SK-N-SH (cell line): ENCODE measurements around the gene SPACA5. TPM values are rescaled to one million over a fixed set of nuclear protein-coding genes. Genes with fewer than 3 reads are reported as not detected.
"Not testable (repeated sequence)": the region's sequence is repeated elsewhere in the genome, so short reads cannot be mapped to it uniquely, and the experiment has no call there.

Experiments used
- CTCF ChIA-PET: fragments of 300-600, 350-600 bp; formaldehyde crosslinking; extraction: SDS; loops from one replicate; lab custom pipeline; 2021; lab: Yijun Ruan, JAX
- POLR2A ChIA-PET: fragments of 350-600 bp; sonication (Branson Sonifier 250); formaldehyde crosslinking; extraction: SDS; loops from one replicate; lab custom pipeline; 2020; ENCODE audit warnings: antibody characterized with exemption, inconsistent platforms; lab: Yijun Ruan, JAX
- DNase-seq: peaks from one replicate; pipeline ENCODE4 v3.0.0; 2012
- H2AFZ ChIP-seq: fragments of 200-600 bp; sonication (generic); 2 replicates; pipeline ENCODE4 v1.8.1; 2016; ENCODE audit warnings: antibody characterized with exemption, mild to moderate bottlenecking, low read depth
- H3F3A ChIP-seq: fragments of 200-600 bp; sonication (generic); replicated peaks from 2 replicates; pipeline ENCODE3; 2016; ENCODE audit warnings: antibody characterized with exemption, mild to moderate bottlenecking; ENCODE audit not compliant: insufficient read depth
- H3K27ac ChIP-seq, 2 experiments: fragments of 200-500 bp in 1 of 2; fragments of 200-600 bp in 1 of 2; sonication (Bioruptor generic) in 1 of 2; sonication (generic), shearing (Covaris generic) in 1 of 2; 2 replicates each; pipeline versions ENCODE4 v1.5.1 to v1.6.1; 2014 to 2016; ENCODE audit warnings: low read depth in 2 of 2, inconsistent platforms in 1 of 2, low read length in 1 of 2, mild to moderate bottlenecking in 1 of 2, mixed read lengths in 1 of 2
- H3K27me3 ChIP-seq: fragments of 200-600 bp; sonication (generic), shearing (Covaris generic); 2 replicates; pipeline ENCODE4 v1.6.1; 2016; ENCODE audit warnings: mixed run types; ENCODE audit not compliant: insufficient read depth
- H3K36me3 ChIP-seq, 2 experiments: fragments of 200-500 bp in 1 of 2; fragments of 200-600 bp in 1 of 2; sonication (Bioruptor generic) in 1 of 2; sonication (generic) in 1 of 2; replicated peaks in 1 of 2; 2 replicates each; pipeline versions ENCODE3 to v1.5.1; 2014 to 2016; ENCODE audit warnings: low read length in 1 of 2, mild to moderate bottlenecking in 1 of 2; ENCODE audit not compliant: insufficient read depth in 2 of 2, control insufficient read depth in 1 of 2
- H3K4me1 ChIP-seq, 2 experiments: fragments of 200-500 bp in 1 of 2; fragments of 200-600 bp in 1 of 2; sonication (Bioruptor generic) in 1 of 2; sonication (generic), shearing (Covaris generic) in 1 of 2; 2 replicates each; pipeline versions ENCODE4 v1.5.1 to v1.6.1; 2014 to 2016; ENCODE audit warnings: low read depth in 1 of 2, low read length in 1 of 2, mixed run types in 1 of 2; ENCODE audit not compliant: insufficient read depth in 2 of 2, control insufficient read depth in 1 of 2
- H3K4me2 ChIP-seq: fragments of 200-600 bp; sonication (generic), shearing (Covaris generic); 2 replicates; pipeline ENCODE4 v1.6.1; 2017; ENCODE audit warnings: mixed run types
- H3K4me3 ChIP-seq, 2 experiments: fragments of 200-500 bp in 1 of 2; fragments of 200-600 bp in 1 of 2; sonication (Bioruptor generic) in 1 of 2; sonication (generic), shearing (Covaris generic) in 1 of 2; 2 replicates each; pipeline versions ENCODE4 v1.5.1 to v1.8.1; 2014 to 2016; ENCODE audit warnings: low read depth in 2 of 2, inconsistent platforms in 1 of 2, low read length in 1 of 2, mild to moderate bottlenecking in 1 of 2, mixed read lengths in 1 of 2, moderate library complexity in 1 of 2
- H3K79me2 ChIP-seq: fragments of 200-600 bp; sonication (generic); 2 replicates; pipeline ENCODE4 v1.8.1; 2017; ENCODE audit warnings: mild to moderate bottlenecking; ENCODE audit not compliant: insufficient read depth
- H3K9ac ChIP-seq: fragments of 200-600 bp; sonication (generic); 2 replicates; pipeline ENCODE4 v1.6.1; 2017; ENCODE audit warnings: mixed run types
- H3K9me2 ChIP-seq: fragments of 200-600 bp; sonication (generic); 2 replicates; pipeline ENCODE4 v1.6.1; 2017; ENCODE audit warnings: mixed run types
- H3K9me3 ChIP-seq: fragments of 200-600 bp; sonication (generic); 2 replicates; pipeline ENCODE4 v1.6.1; 2017; ENCODE audit warnings: mixed run types, mild to moderate bottlenecking, moderate library complexity
- H4K20me1 ChIP-seq: fragments of 200-600 bp; sonication (generic); 2 replicates; pipeline ENCODE4 v1.6.1; 2017; ENCODE audit warnings: mild to moderate bottlenecking, mixed run types; ENCODE audit not compliant: insufficient read depth
- CTCF ChIP-seq: fragments of 200-600 bp; sonication (generic); IDR thresholded peaks from 2 replicates; pipeline ENCODE4 v1.6.1; 2017; ENCODE audit warnings: antibody characterized with exemption, mild to moderate bottlenecking, moderate library complexity
- FOXM1 ChIP-seq: IDR thresholded peaks from 2 replicates; pipeline ENCODE4 v1.4.0; 2012; ENCODE audit warnings: low read depth, mild to moderate bottlenecking
- GATA2 ChIP-seq: sonication (generic); formaldehyde crosslinking; IDR thresholded peaks from 2 replicates; pipeline ENCODE4 v1.5.0; 2020; ENCODE audit warnings: mild to moderate bottlenecking, missing genetic modification reagents
- RAD21 ChIP-seq: IDR thresholded peaks from 2 replicates; pipeline ENCODE4 v1.6.1; 2012; ENCODE audit warnings: mild to moderate bottlenecking, low read length
- RCOR1 ChIP-seq: fragments of 150-350 bp; IDR thresholded peaks from 2 replicates; pipeline ENCODE4 v1.6.1; 2017; ENCODE audit warnings: antibody characterized with exemption, low read length
- REST ChIP-seq: IDR thresholded peaks from 2 replicates; pipeline ENCODE4 v1.6.1; 2012; ENCODE audit warnings: mild to moderate bottlenecking, low read depth, low read length, moderate library complexity
- SMC3 ChIP-seq: IDR thresholded peaks from 2 replicates; pipeline ENCODE4 v1.6.1; 2012; ENCODE audit warnings: low read depth, low read length, improper control_type of control experiment
- USF1 ChIP-seq: IDR thresholded peaks from 2 replicates; pipeline ENCODE4 v1.4.0; 2012; ENCODE audit warnings: low read depth, borderline replicate concordance
- USF2 ChIP-seq: fragments of 150-350 bp; IDR thresholded peaks from 2 replicates; pipeline ENCODE4 v1.6.1; 2017; ENCODE audit warnings: antibody characterized with exemption, low read length, low read depth, borderline replicate concordance
- WGBS: methylation state at CpG from one replicate; pipeline ENCODE4 v1.1.6; 2017; ENCODE audit warnings: low lambda C conversion rate; 5-methylcytosine and 5-hydroxymethylcytosine counted together
- polyA plus RNA-seq, 3 experiments: library from polyadenylated mRNA; depleted of rRNA; stranded (reverse); fragments of >200 nt; gene quantifications; 2 replicates each; pipeline ENCODE4 v1.2.3, GENCODE V29; 2012

The SPACA5 gene
- polyA plus RNA-seq, 1 of the 3 experiments (the other 2 are of a cell fraction): not detected

GRCh38 chrX:48025561-48025960, 18.8 kb downstream of the SPACA5 start:
- no peaks in the 10 kb centered on the region for H3K9me3 ChIP-seq
- ChIA-PET CTCF (interaction anchor here (0.6 to 4.0 kb wide), 14 partner anchors 21 to 218 kb away, joined by 3 to 28 read pairs (median 6); no protein-coding TSS in a partner anchor), POLR2A (no interaction called here)
- H4K20me1 ChIP-seq: no peaks in the 10 kb centered on the region
- peaks cover 0 to 3% of the 10 kb centered on the region in 2 experiments; a peak in 2 of 4 replicates for H3K4me1 ChIP-seq
- peak; percentile 55 for DNase-seq
- no peaks in the 10 kb centered on the region; the same call in 1 of the 2 replicates for H3K27me3 ChIP-seq
- H2AFZ ChIP-seq: peak overlapping the region; percentile 56; the same call in 1 of the 2 replicates
- TF ChIP-seq CTCF: peak; percentile 82
- no peak for TF ChIP-seq USF1
- TF ChIP-seq USF2: no peak
- TF ChIP-seq FOXM1: no peak
- peak; percentile 72 for TF ChIP-seq RAD21
- TF ChIP-seq SMC3: peak; percentile 54
- TF ChIP-seq RCOR1: no peak
- no peak for TF ChIP-seq REST
- no peak for TF ChIP-seq GATA2
- no peak overlapping the region for H3K27ac ChIP-seq
- no peaks in the 10 kb centered on the region for H3K79me2 ChIP-seq
- H3K4me2 ChIP-seq: no peak overlapping the region
- H3K36me3 ChIP-seq: no peaks in the 10 kb centered on the region
- WGBS: 1% methylated on average over 7 of the region's 7 CpGs
- H3F3A ChIP-seq: no peaks in the 10 kb centered on the region
- no peak overlapping the region for H3K4me3 ChIP-seq
- no peaks in the 10 kb centered on the region for H3K9me2 ChIP-seq
- H3K9ac ChIP-seq: no peak overlapping the region

GRCh38 chrX:48027545-48027944, 20.8 kb downstream of the SPACA5 start:
- not testable (repeated sequence) for H3K4me3 ChIP-seq, H3K9me2 ChIP-seq, H2AFZ ChIP-seq, H3K4me2 ChIP-seq, H3K4me1 ChIP-seq, H3K36me3 ChIP-seq, H3F3A ChIP-seq, H3K27ac ChIP-seq, H4K20me1 ChIP-seq, H3K9me3 ChIP-seq, DNase-seq, H3K27me3 ChIP-seq, H3K9ac ChIP-seq, H3K79me2 ChIP-seq
- 28% methylated on average over 3 of the region's 4 CpGs for WGBS
- ChIA-PET CTCF (interaction anchor here (0.6 to 4.0 kb wide), 38 partner anchors 8 to 833 kb away, joined by 3 to 28 read pairs (median 4); partner anchors contain the start of gene ZNF81), POLR2A (interaction anchor here (0.9 kb wide), 1 partner anchor 192 kb away, joined by 3 read pairs; no protein-coding TSS in a partner anchor)
